PC-9 (cell line): ENCODE results near the gene NUP43.
A peak's percentile ranks its signal among the peaks of the same experiment; 100 is the strongest.

ENCODE experiments used
- EZH2 ChIP-seq: fragments of 200-600 bp; sonication (generic); IDR thresholded peaks from 2 replicates; pipeline ENCODE4 v1.8.0; 2017; ENCODE audit warnings: antibody characterized with exemption, low read depth
- TF ChIP-seq, protein P1 (sequence below): fragments of 200-600 bp; sonication (generic); conservative IDR thresholded peaks from 2 replicates; pipeline ENCODE4 v1.6.1; 2017; ENCODE audit warnings: mixed run types, antibody characterized with exemption, mild to moderate bottlenecking, moderate library complexity

DNA sequence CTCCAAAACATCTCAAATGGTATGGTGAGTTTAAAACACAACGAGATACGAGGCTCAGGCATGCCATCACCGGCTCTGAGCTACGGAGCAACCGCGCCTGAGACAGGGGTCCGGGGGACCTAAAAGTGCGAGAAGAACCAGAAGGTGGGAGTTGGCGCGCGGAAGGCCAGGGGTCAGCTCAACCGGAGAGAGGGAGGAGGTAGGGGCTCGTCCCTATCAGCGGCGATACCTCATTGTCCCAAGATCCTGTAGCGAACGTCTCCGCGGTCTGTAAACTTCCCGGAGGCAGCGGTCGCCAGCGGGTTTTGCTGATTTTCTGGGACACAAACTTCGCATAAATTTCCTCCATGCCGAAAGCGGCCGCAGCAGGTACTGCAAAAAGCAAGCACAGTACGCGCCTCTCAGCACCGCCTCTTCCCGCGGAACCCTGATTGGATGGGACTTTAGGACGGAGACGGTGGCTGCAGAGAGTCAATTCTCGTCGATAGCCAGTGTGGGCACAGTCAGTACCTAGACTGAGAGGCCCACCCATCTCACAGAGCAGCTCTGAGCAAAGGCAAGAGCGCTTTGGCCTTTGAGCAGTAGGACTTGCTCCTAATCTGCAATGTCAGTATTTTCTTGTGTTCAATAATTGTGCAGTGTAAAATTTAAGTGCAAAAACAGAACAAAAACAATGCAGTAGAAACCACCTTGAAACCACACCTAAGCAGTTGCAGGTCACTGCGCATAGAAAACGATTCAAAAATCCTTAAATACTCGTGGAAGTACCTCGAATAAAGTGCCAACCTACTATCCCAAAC, at the start of gene NUP43:
- TF ChIP-seq, protein P1, sequence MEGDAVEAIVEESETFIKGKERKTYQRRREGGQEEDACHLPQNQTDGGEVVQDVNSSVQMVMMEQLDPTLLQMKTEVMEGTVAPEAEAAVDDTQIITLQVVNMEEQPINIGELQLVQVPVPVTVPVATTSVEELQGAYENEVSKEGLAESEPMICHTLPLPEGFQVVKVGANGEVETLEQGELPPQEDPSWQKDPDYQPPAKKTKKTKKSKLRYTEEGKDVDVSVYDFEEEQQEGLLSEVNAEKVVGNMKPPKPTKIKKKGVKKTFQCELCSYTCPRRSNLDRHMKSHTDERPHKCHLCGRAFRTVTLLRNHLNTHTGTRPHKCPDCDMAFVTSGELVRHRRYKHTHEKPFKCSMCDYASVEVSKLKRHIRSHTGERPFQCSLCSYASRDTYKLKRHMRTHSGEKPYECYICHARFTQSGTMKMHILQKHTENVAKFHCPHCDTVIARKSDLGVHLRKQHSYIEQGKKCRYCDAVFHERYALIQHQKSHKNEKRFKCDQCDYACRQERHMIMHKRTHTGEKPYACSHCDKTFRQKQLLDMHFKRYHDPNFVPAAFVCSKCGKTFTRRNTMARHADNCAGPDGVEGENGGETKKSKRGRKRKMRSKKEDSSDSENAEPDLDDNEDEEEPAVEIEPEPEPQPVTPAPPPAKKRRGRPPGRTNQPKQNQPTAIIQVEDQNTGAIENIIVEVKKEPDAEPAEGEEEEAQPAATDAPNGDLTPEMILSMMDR: peak; percentile 61
- no peak for TF ChIP-seq EZH2
